CD4-positive, alpha-beta T cell treated with Interleukin-15 for 4 hours (primary cell): Measurements from ENCODE around the gene ARHGEF3.
"Not testable (repeated sequence)": the region's sequence is repeated elsewhere in the genome, so short reads cannot be mapped to it uniquely, and the experiment has no call there.

Experiments
- DNase-seq: peaks from one replicate; pipeline ENCODE4 v3.0.0-alpha.2; 2020; ENCODE audit warnings: low spot score

ARHGEF3 gene

DNA sequence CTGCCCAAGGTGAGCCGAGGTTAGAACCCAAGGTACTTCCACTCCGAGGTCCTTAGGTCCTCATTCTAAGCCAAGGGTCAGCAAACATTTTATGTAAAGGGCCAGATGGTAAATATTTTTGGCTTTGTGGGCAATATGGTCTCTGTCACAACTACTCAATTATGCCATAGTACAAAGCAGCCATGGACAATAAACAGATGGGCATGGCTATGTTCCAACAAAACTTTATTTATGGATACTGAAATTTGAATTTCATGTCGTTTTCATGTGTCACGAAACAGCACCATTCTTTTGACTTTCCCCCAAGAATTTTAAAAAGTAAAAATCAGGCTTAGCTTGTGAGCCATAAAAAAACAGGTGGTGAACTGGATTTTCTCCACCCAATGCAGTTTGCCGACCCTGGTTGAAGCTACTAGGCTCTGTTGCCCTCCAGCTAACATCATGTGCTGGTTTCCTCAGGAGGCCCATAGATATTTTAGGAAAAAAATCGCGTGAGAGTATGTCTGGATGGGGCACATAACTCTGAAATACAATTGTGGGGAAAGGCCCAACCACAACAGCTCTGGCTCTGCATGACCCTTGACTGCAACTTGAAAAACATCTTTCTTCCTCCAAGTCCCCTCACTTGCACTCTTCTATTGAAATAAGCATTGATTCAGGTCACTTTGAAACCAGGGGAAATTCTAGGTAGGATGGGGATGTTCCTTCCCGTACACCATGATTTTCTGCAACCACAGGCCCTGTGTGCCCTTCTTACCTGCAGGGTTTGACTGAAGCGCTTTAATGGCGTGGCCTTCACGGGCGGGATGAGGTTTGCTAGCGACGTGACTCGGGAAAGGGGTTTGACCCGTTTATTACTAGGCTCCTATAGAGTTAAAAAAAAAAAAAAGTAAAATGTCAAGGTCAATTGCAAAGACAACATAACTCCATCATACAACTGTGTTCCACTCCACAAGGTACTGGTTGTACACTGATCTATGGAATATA lies 28.5 kb downstream of the ARHGEF3 start:
- no peak for DNase-seq

DNA sequence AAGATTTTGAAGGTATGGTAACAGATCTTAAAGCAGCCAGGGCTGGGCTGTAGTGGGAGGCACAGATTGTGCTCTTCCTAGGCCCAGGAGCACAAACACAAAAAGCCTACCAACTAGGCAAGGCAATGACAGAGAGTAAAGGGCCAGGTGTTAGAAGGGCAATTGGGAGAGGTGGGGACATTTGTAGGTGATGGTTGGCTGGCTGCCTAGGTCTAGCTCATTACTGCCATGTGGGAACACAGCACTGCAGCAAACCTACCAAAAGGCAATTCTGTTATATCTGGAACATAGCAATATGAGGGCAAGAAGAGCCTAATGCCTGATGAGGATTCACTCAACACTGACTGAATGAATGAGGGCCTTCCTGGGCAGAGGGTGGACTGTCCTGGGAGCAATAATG lies 30.4 kb downstream of the ARHGEF3 start:
- no peak for DNase-seq

DNA sequence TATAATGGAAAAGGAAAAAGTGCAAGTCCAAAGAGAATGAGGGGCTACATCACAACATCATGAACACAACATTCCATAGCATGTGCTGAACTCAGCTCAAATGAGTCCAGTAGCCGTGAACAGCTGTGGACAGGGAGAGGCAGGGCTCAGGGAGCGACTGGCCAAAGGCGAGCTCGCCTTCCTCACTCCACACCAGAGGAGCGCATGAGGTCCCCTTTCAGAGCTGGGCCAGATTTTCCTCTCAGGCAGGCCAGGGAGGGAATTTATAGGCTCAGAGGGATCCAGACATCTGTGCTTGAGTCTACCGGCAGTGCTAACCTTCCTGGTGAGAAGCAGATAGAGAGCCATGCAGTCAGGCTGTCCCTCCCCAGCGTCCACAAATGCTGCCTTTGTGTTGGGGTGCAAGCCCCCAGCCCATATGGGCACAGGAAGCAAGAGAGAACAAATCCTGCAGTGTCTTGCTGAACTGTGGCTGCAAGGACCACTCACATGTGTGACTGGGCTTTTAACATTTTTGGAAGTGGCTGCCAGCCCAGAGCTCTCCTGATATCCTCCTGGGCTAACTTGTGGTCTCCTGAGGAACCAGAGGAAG lies 32.5 kb downstream of the ARHGEF3 start:
- no peak for DNase-seq

DNA sequence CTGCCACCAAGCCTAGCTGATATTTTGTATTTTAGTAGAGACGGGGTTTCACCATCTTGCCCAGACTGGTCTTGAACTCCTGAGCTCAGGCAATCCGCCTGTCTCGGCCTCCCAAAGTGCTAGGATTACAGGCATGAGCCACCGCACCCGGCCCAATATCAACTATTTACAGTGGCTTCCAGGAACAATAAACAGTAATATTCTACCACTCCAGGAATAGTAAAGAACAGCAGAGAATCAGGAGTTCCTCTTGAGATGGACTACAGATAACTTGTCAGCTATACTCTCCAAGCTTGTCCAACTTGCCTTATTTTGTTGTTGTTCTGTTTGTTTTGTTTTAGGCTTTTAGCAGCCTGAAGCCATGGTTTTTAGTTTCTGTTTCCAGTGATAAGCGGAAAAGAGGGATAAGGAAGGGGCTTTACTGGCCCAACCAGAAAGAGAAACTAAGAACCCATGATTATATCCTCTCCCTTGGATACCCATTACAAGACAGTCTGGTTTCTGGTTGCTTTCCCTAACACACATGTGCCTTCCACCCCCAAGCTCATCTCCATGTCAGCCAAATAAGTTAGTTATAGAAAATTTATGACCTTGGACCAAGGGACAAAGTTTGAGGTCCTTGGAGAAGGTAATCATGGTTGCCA lies 36.7 kb downstream of the ARHGEF3 start:
- no peak for DNase-seq

DNA sequence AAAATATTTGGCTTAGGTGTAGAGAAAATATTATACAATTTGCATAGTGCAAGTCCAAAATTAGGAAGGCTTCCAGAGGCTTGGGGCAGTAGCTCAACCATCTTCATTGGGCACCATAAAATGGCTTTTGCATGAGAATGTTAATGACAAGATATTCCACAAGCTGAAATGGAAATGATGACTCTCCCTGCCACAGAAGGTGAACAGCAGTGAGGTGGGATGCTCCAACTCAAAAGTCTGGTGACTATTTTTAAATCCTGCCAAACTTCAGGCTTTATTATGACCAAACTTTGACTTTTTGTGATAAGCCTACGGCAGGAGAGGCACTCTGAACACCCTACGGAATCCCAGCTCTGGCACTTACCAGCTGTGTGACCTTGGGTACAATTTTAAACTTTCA lies 37.6 kb downstream of the ARHGEF3 start:
- DNase-seq, result no peak

DNA sequence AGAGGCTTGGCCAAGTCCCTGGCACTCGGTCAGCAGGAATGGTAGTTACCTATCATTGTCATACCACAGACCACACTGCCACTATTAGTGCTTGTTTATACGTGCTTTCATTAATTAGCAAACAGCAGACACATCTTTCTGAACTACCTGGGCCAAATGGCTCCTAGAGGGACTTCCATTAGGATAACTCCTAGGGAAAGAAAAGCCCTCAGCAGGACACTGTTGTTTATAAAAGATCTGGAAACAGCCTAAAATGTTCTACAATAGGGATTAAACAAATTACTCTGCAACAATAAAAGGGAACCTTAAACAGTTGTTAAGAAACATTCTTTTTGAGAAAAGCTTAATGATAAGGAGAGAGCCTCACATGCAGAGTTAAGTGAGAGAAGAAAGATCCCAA lies 38.5 kb downstream of the ARHGEF3 start:
- DNase-seq, result no peak

DNA sequence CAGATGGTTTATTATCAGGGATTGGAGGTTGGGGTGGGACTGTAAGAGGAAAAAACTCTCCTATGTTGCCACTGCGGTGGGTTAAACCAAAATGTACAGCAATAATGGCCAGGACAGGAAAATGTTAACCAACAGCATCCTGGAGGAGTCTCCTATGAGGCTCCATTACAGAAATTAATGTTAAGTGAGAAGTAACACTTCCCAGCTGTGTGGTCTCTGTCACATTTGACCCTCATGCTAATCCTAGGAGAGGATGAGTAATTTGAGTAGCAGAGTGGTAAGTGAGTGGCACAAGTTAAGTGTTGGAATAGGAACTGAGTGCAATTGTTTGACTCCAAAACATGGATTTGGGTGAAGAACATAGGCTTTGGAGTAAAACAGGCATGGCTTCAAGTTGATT lies 39.0 kb downstream of the ARHGEF3 start:
- no peak for DNase-seq

DNA sequence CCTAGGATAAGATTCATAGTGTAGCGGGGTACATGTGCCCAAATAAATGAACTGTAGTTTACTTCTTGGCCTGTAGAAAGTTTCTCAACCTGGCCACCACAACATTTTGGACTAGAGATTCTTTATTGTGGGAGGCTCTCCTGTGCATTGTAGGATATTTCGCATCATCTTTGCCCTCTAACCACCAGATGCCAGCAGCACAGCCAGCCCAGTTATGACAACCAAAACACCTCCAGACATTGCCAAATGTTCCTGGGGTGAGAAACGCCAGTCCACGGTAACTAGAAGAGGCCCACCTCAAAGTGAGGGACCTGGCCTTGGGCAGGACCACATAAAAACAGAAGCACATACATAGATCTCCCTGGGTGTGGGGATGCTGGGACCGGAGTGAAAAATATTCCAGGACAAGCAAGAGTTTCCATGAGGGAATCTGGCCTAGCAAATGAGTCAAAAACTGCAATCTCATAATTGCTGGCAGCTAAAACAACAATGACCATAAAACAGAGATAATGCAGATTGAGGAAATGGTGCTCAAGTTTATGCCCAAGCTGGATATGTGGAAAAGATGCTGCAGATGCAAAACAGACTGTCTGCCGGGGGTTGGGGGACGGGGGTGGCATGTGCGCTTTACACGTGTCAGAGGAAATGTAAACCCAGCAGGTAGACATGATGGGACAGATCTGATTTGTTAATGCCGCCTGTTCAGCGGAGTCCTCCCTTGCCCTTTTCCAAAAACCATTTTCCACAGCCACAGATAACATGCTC lies 39.7 kb downstream of the ARHGEF3 start:
- DNase-seq, result no peak

DNA sequence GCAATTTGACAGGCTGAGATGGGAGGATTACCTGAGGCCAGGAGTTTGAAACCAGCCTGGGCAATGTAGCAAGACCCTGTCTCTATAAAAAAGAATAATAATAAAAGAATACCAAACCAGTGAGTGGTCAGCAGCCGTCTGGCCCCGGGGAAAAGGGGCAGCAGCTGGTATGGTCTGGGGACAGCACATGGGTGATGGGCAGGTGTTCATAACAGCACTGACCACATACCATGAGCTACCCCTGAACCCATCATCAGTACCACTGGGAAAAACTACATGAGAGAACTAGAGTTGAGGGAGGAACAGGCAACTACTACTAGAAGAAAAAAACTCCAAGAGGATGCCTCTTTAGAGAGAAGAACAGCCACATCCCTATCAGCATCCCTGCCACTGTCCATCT lies 40.7 kb downstream of the ARHGEF3 start:
- DNase-seq, result no peak

DNA sequence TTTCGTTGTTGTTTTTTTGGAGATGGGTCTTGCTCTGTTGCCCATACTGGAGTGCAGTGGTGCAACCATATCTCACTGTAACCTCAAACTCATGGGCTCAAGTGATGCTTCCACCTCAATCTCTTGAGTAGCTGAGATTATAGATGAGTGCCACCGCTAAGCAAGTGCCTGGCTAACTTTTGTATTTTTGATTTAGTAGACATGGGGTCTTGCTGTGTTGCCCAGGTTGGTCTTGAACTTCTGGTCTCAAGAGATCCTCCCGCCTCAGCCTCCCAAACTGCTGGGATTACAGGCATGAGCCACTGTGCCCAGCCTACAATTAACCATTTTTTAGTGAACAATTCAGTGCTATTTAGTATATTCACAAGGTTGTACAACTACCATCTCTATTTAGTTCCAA lies 42.2 kb downstream of the ARHGEF3 start:
- DNase-seq, result no peak

DNA sequence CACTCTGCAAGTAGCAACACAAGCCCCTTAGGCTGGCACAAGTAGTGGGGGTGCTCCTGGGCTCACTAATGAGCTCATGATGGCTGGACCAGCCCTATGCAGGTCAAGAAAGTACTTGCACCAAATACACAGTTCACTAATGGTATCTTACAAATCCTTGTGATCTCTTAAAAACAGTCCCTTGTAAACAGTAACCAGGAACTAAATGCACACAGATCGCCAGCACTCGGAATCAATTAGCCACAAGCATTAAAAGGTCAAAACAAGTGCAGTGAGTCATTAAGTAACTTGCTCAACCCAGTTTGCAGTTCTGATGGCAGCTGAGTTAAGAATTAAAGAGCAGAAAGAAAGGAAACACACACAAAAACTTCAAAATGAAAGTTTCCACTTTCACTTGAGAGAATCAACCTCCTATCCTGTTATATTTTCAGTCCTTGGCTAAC lies 43.2 kb downstream of the ARHGEF3 start:
- DNase-seq, result peak; percentile 75

DNA sequence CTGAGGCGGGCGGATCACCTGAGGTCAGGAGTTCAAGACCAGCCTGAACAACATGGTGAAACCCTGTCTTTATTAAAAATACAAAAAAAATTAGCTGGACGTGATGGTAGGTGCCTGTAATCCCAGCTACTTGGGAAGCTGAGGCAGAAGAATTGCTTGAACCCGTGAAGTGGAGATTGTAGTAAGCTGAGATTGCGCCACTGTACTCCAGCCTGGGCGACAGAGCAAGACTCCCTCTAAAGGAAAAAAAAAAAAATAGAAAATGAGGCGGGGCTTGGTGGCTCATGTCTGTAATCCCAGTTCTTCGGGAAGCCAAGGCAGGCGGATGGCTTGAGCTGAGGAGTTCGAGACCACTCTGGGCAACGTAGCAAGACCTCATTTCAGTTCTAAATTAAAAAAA lies 43.7 kb downstream of the ARHGEF3 start:
- not testable (repeated sequence) for DNase-seq

DNA sequence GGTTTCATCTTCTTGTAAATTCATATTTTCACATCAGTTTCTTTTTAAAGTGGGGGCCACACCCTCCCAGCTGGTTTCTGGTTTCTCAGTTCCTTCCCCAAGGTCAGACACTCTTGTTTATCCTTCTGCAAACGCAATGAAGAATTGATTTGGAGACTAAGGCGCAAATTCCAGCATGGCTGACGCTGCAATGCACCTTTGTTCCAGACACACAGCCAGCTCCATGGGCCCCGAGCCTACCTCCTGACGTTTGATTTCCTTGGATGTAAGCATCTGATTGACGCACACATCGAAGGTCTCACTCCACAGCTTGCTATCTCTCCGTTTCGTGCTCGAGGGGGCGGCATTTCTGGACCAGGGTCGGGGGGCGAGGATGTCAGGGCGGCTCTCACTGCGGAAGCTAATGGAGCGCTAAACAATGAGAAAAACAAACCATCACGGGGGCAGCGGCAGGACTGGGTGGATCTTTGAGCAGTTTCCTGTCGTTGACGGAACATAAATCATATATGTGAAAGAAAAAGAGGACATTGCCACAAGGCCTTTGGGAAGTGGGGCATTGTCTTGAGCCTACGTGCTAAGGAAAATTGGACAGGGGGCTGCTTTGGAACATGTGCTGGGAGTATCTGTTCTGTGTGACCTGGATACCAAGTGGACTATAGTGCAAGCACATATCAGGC lies 46.9 kb downstream of the ARHGEF3 start:
- peak; percentile 39 for DNase-seq

DNA sequence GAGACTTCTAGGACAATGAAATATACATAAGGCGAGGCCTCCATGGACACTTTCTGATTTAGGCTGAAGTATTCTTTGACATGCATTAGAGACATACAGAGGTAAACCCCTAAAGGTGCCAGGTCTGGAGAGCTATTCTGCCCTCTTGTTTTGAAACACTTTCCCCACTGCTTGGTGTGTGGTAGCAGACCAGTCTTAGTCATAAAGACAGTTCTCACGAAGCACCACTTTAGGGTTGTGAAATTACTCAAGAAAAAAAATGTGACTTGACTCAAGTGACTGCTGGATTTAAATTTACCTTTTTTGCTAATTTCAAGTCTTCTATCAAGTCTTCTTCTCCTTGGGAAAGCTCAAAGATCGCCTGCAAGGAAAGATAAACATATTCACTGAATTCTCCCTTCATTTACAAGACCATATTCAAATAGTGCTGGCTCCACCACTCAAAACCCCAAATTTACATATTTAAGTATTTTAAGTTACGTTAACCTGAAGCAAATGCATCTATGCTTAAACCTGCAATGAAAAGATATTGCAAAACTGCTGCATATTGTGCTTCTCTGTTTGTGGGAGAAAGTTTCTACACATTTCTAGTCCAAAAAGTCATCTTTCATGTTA lies 48.4 kb downstream of the ARHGEF3 start:
- peak; percentile 64 for DNase-seq

DNA sequence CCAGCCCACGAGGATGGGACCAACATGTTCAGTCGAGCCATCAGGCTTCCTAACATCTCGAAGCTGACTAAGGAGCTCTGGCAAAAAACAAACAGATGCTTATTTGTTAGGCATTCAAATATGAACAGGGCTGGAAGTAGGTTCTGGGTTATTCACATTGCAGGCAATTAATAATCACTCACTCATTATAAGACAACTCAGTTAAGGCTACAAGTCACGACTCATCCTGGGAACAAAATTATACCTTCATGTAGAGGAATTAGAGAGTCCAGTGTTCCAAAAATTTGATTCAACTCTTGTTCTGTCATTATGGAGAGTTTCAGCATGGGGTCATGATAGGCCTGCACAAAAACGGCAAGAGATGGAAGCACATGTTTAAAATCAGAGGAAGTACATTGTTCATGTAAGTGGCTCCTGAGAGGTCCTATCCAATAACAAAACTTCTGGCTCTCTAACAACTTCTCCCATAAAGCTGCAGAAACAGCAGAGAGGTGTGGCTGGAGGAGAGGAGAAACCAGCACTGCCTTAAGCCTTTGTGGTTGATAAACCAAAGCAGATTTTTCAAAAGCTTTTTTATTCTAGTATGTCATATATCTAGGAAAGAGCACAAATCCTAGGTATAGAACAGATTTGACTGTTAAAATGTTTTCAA lies 50.6 kb downstream of the ARHGEF3 start:
- DNase-seq, result no peak

DNA sequence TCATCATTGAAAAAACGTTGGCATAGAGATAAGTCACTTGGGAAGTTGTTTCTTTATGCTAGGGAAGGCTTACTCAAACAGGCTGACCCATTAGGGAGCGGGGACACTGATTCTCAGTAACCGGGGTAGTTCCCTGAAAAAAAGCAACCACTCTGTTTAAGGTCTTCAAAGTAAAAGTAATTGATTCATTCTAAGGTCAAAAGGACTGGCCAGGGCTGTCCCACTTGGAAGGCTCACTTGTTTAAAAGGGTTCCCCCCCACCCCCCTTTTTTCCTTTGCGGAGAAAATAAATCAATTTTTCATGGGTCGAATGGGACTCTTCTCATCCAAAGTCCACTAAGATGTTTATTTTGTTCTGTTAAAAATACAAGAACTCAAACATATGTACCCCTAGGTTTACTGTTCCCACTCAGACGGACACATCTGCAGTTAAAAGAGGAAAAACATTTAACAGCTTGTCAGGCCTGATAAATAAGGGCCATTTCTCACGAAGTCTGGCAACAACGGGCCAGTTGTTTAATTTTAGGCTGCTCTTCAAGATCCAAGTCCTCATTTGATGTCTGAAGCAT lies 53.0 kb downstream of the ARHGEF3 start:
- DNase-seq, result no peak

DNA sequence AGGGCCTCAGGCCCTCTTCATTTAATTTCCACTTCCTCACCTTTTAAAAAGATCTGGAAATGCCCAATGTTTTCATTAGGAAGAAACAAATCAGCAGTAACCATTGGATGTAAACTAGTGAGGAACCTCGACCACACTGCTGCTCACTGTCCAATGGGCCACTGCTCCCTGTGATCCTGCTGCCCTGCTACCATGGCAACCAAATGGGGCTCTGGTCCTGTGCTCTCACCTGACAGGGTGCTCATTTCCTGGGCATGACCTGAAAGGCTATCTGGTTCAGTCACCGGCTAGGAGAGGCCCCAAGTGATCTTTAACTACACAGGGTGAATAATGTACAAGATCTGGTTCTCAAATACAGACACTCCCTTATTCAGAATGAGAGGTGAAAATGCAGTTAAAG lies 54.6 kb downstream of the ARHGEF3 start:
- no peak for DNase-seq

DNA sequence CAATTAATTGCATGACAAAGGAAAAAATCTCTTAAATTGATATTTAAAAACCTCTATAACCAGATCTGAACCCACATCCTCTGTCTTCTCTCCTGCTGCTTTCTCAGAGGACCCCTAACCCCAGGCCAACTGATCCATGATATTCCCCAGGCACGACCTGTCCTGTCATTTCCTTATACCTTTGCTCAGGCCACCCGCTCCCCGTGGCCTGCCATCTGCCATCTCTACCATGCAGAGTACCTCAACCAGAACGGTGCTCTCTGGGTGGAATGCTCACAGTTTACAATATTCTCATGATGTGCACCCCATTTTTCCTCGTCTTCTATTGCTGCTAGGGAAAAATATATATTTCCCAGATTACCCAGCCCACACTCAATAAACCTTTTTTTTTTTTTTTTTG lies 57.7 kb downstream of the ARHGEF3 start:
- no peak for DNase-seq

DNA sequence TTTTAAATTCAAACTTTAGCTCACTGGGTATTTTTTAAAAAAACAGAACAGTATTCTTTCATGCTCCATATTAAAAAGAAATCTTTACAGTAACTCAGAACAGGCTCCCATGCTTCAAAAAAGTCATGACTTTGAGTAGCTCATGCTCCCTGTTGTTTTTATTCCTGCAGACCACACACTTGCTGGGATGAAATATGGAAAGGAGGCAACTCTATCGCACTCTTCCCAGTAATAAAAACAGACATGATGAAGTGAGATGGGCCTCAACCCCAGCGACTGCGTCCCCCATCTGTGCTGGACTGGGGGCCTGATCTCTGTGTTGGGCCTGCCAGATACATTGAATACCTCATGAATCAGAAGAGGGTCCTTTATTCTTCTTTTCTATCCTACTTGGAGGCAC lies 58.9 kb downstream of the ARHGEF3 start:
- no peak for DNase-seq

DNA sequence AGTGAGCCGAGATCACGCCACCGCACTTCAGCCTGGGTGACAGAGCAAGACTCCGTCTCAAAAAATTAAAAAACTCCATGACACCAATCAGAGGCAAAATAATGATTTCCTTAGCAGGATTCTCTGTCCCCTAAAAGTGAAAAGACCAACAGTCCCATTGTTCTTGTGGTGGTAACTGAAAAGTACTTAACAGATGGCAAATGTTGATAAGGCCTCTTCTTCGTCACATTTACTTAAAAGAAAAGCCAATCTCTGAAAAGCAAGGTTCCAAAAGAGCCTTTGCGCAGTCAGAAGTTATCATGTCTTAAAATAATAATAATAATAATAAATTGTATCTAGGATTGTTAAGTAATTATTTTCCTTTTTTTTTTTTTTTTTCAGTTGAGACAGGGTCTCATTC lies 62.7 kb downstream of the ARHGEF3 start:
- DNase-seq, result no peak
